Upper lobe of left lung (tissue), 6 donors: ENCODE results near the gene HCFC1R1. TPM values are rescaled to one million over a fixed set of nuclear protein-coding genes. Genes with fewer than 3 reads are reported as not detected.
A peak's percentile ranks its signal among the peaks of the same experiment; 100 is the strongest.

Experiments used
- ATAC-seq, 2 donors: fragments of 200-7000 bp; cut with Tn5 transposase; one replicate each; pipeline ENCODE4 v1.9.1; 2022; ENCODE audit warnings: mild to moderate bottlenecking in 2 of 2, moderate library complexity in 2 of 2; ENCODE audit not compliant: low FRiP score in 2 of 2
- DNase-seq, 2 donors: peaks; one replicate each; pipeline ENCODE4 v3.0.0-alpha.2; 2019 to 2020
- H3K27ac ChIP-seq, 4 donors: fragments of 200-600 bp; sonication (generic); one replicate each; pipeline ENCODE4 v1.5.1; 2016 to 2019
- H3K27me3 ChIP-seq, 4 donors: fragments of 200-600 bp; sonication (generic); one replicate each; pipeline ENCODE4 v1.5.1; 2017 to 2019
- H3K36me3 ChIP-seq, 4 donors: fragments of 200-600 bp; sonication (generic); one replicate each; pipeline ENCODE4 v1.5.1; 2016 to 2019
- H3K4me1 ChIP-seq, 4 donors: fragments of 200-600 bp; sonication (generic); one replicate each; pipeline ENCODE4 v1.5.1; 2018 to 2019
- H3K4me3 ChIP-seq, 4 donors: fragments of 200-600 bp; sonication (generic); one replicate each; pipeline ENCODE4 v1.5.1; 2017 to 2019; ENCODE audit warnings: mild to moderate bottlenecking in 2 of 4, moderate library complexity in 1 of 4
- H3K9me3 ChIP-seq, 4 donors: fragments of 200-600 bp; sonication (generic); one replicate each; pipeline ENCODE4 v1.5.1; 2018 to 2019
- CTCF ChIP-seq, 6 experiments: fragments of 450-650 bp in 4 of 6; fragments of 200-600 bp in 2 of 6; sonication (generic) in 2 of 6; IDR thresholded peaks; one replicate each; pipeline ENCODE4 v1.5.1; 2016 to 2019; ENCODE audit warnings: antibody characterized with exemption in 6 of 6
- EP300 ChIP-seq, 4 donors: sonication (generic); formaldehyde crosslinking; IDR thresholded peaks; one replicate each; pipeline ENCODE4 v1.5.1; 2017; ENCODE audit warnings: antibody characterized with exemption in 4 of 4, control low read depth in 2 of 4
- POLR2A ChIP-seq, 4 donors: fragments of 450-650 bp; IDR thresholded peaks; one replicate each; pipeline ENCODE4 v1.5.1; 2016 to 2017; ENCODE audit warnings: antibody characterized with exemption in 4 of 4, mild to moderate bottlenecking in 2 of 4
- POLR2AphosphoS5 ChIP-seq, 2 donors: sonication (generic); formaldehyde crosslinking; IDR thresholded peaks; one replicate each; pipeline ENCODE4 v1.5.1; 2017; ENCODE audit warnings: antibody characterized with exemption in 2 of 2
- WGBS, 2 donors: methylation state at CpG; one replicate each; pipeline ENCODE4 v1.1.5; 2017 to 2018; 5-methylcytosine and 5-hydroxymethylcytosine counted together
- total RNA-seq, 6 donors: library from RNA; depleted of rRNA in 4 of 6; stranded (reverse); fragments of >200 nt in 4 of 6; gene quantifications; one replicate each; pipeline versions ENCODE4 v1.1.0 to v1.2.1, GENCODE V29; 2016 to 2021
- donor health status: DM: no; HTN: no; CAD: no; lungs with moderate emphysema.
- donor health status: DM: no; HTN: yes; CAD: no; lungs with severe emphysema.

HCFC1R1 gene
- total RNA-seq, 6 donors from 2014 or later = 28.3 to 85.1 (median 42.2) TPM

GRCh38 chr16:2979669-2980226 is 44.0 kb downstream of the HCFC1R1 start:
- no peak for ATAC-seq
- Histone ChIP-seq H3K27me3 (no peaks in the 10 kb centered on the region), H3K27ac (peak overlapping the region in 1 of 4 donors; percentile 88), H3K4me3 (peak overlapping the region; percentile 57 to 82 (median 68)), H3K36me3 (no peaks in the 10 kb centered on the region), H3K4me1 (peaks cover 17 to 39% (median 23%) of the 10 kb centered on the region in 4 donors), H3K9me3 (no peaks in the 10 kb centered on the region)
- 8% methylated on average over 17 to 20 of the region's 43 CpGs for WGBS, 2 donors
- TF ChIP-seq CTCF (IDR thresholded peaks at IDR 0.05) = no peak
- no peak for TF ChIP-seq EP300 (IDR thresholded peaks at IDR 0.05)
- TF ChIP-seq POLR2AphosphoS5 (IDR thresholded peaks at IDR 0.05) = no peak
- TF ChIP-seq POLR2A (IDR thresholded peaks at IDR 0.05) = no peak
- peak in 1 of 2 donors; percentile 80 for DNase-seq

DNA sequence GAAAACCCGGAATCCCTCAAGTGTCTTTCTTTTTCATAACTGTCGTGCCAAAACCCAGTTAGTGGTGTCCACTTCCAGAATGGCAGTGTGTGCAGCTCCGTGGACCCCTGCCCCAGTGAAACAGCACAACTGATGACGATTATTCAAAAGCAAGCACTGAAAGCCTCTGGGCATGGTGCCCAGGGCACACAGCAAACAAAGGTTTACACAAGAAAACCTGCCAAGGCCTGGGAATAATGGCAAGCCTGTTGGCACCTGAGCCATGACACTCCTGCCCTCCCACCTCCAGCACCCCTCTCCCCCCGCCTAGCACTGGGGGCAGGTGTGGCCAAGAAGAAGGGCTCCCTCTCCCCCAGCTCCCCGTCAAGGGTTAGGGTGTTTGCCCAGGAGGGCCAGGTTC is 46.3 kb downstream of the HCFC1R1 start:
- no peaks in the 10 kb centered on the region for H3K9me3 ChIP-seq
- H3K36me3 ChIP-seq = no peaks in the 10 kb centered on the region
- DNase-seq (peak in 1 of 2 donors; percentile 59), ATAC-seq (peak in 1 of 2 donors; percentile 47)
- H3K27ac ChIP-seq = no peak overlapping the region
- H3K4me3 ChIP-seq = no peak overlapping the region
- WGBS, 2 donors = 69 to 73% methylated on average over 4 to 6 of the region's 6 CpGs
- TF ChIP-seq POLR2A (IDR thresholded peaks at IDR 0.05) (no peak), POLR2AphosphoS5 (IDR thresholded peaks at IDR 0.05) (no peak), EP300 (IDR thresholded peaks at IDR 0.05) (no peak), CTCF (IDR thresholded peaks at IDR 0.05) (no peak)
- H3K4me1 ChIP-seq = peaks cover 13 to 27% (median 14%) of the 10 kb centered on the region in 4 donors
- H3K27me3 ChIP-seq = no peaks in the 10 kb centered on the region

DNA sequence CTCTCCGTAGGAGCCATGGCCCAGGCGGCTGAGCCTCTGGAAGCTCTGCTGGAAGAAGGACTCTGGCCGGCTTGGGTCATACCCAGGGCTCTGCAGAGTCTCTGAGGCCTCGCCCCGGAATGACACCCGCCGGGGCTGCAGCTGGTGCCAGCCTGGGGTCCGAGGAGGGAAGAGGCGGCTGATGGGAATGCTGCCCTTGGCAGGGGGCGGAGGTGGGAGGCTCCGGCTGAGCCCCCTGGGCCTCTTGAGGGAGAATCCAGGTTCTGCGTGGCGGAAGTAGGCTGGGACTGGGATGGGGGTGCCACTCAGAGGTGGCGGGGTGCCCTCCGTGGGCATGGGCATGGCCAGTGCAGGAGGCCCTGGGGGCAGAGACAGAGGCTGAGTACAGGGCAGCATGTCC is 47.1 kb downstream of the HCFC1R1 start:
- Histone ChIP-seq H3K27me3 (no peaks in the 10 kb centered on the region), H3K4me1 (peaks cover 13 to 27% (median 14%) of the 10 kb centered on the region in 4 donors), H3K9me3 (no peaks in the 10 kb centered on the region), H3K4me3 (no peak overlapping the region), H3K27ac (no peak overlapping the region), H3K36me3 (no peaks in the 10 kb centered on the region)
- DNase-seq (peak in 1 of 2 donors; percentile 77), ATAC-seq (no peak)
- WGBS, 2 donors = 97 to 99% methylated on average over 12 to 15 of the region's 15 CpGs
- TF ChIP-seq POLR2AphosphoS5 (IDR thresholded peaks at IDR 0.05) (no peak), EP300 (IDR thresholded peaks at IDR 0.05) (no peak), POLR2A (IDR thresholded peaks at IDR 0.05) (no peak), CTCF (IDR thresholded peaks at IDR 0.05) (no peak)

- DNase-seq (peak in 1 of 2 donors; percentile 72), ATAC-seq (no peak)
- Histone ChIP-seq H3K36me3 (no peaks in the 10 kb centered on the region), H3K27ac (no peak overlapping the region), H3K4me1 (peaks cover 12 to 26% (median 14%) of the 10 kb centered on the region in 4 donors), H3K9me3 (no peaks in the 10 kb centered on the region), H3K27me3 (no peaks in the 10 kb centered on the region), H3K4me3 (no peak overlapping the region)
- WGBS, 2 donors = 94 to 97% methylated on average over 6 to 7 of the region's 7 CpGs
- TF ChIP-seq POLR2AphosphoS5 (IDR thresholded peaks at IDR 0.05) (no peak), CTCF (IDR thresholded peaks at IDR 0.05) (no peak), POLR2A (IDR thresholded peaks at IDR 0.05) (no peak), EP300 (IDR thresholded peaks at IDR 0.05) (no peak)
Observed at GRCh38 chr16:2976201-2976600, 47.5 kb downstream of the HCFC1R1 start.
